ENCODE results near the gene LRRC75A.

DNA sequence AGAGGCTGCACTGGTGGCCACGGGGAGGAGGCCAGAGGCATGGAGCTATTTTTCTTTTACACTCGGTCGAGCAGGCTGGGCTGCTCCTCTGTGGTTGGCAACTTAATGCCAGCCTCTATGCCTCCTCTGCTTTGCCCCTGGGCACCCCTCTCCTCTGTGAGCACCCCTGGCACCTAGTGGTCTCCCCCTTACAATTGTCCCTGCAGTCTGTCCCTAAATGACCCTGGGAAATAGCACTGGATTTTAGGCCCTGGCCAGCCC is 27.0 kb downstream of the LRRC75A start:
- TF ChIP-seq POLR2AphosphoS5 (IDR thresholded peaks at IDR 0.05): no peak
- TF ChIP-seq, protein P1, sequence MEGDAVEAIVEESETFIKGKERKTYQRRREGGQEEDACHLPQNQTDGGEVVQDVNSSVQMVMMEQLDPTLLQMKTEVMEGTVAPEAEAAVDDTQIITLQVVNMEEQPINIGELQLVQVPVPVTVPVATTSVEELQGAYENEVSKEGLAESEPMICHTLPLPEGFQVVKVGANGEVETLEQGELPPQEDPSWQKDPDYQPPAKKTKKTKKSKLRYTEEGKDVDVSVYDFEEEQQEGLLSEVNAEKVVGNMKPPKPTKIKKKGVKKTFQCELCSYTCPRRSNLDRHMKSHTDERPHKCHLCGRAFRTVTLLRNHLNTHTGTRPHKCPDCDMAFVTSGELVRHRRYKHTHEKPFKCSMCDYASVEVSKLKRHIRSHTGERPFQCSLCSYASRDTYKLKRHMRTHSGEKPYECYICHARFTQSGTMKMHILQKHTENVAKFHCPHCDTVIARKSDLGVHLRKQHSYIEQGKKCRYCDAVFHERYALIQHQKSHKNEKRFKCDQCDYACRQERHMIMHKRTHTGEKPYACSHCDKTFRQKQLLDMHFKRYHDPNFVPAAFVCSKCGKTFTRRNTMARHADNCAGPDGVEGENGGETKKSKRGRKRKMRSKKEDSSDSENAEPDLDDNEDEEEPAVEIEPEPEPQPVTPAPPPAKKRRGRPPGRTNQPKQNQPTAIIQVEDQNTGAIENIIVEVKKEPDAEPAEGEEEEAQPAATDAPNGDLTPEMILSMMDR (IDR thresholded peaks at IDR 0.05; ENCODE audit: poor library complexity, severe bottlenecking): no peak
